GM23338 (cell line): ENCODE data around the gene RNLS.

Source experiments
- ETS1 ChIP-seq: IDR thresholded peaks from 2 replicates; pipeline ENCODE4 v1.6.1; 2016; ENCODE audit warnings: antibody characterized with exemption
- EZH2 ChIP-seq: fragments of 200-600 bp; sonication (generic); IDR thresholded peaks from one replicate; pipeline ENCODE4 v1.8.0; 2017; ENCODE audit warnings: antibody characterized with exemption, mild to moderate bottlenecking, low read depth; ENCODE audit not compliant: unreplicated experiment
- EZH2phosphoT487 ChIP-seq: fragments of 200-600 bp; sonication (generic); IDR thresholded peaks from one replicate; pipeline ENCODE4 v1.8.1; 2018; ENCODE audit warnings: antibody characterized with exemption; ENCODE audit not compliant: unreplicated experiment
- POLR2AphosphoS5 ChIP-seq: IDR thresholded peaks from 2 replicates; pipeline ENCODE4 v1.6.1; 2016; ENCODE audit warnings: antibody characterized with exemption, low read depth
- REST ChIP-seq: IDR thresholded peaks from one replicate; pipeline ENCODE4 v1.6.1; 2018; ENCODE audit warnings: antibody characterized with exemption; ENCODE audit not compliant: unreplicated experiment
- TF ChIP-seq, protein P1 (sequence below), 2 experiments: fragments of 200-600 bp in 1 of 2; sonication (generic) in 1 of 2; conservative IDR thresholded peaks; 2 replicates each; pipeline versions ENCODE4 v1.5.1 to v1.6.1; 2016 to 2017; ENCODE audit warnings: antibody characterized with exemption in 2 of 2, low read depth in 2 of 2, mild to moderate bottlenecking in 2 of 2, moderate library complexity in 1 of 2

GRCh38 chr10:88377510-88377909 lies 205.6 kb downstream of the RNLS start:
- TF ChIP-seq, protein P1, sequence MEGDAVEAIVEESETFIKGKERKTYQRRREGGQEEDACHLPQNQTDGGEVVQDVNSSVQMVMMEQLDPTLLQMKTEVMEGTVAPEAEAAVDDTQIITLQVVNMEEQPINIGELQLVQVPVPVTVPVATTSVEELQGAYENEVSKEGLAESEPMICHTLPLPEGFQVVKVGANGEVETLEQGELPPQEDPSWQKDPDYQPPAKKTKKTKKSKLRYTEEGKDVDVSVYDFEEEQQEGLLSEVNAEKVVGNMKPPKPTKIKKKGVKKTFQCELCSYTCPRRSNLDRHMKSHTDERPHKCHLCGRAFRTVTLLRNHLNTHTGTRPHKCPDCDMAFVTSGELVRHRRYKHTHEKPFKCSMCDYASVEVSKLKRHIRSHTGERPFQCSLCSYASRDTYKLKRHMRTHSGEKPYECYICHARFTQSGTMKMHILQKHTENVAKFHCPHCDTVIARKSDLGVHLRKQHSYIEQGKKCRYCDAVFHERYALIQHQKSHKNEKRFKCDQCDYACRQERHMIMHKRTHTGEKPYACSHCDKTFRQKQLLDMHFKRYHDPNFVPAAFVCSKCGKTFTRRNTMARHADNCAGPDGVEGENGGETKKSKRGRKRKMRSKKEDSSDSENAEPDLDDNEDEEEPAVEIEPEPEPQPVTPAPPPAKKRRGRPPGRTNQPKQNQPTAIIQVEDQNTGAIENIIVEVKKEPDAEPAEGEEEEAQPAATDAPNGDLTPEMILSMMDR (conservative IDR thresholded peaks at IDR 0.05; ENCODE audit: low read depth in 2 of 2): no peak
- TF ChIP-seq REST (no peak), POLR2AphosphoS5 (no peak), EZH2phosphoT487 (no peak), EZH2 (no peak), ETS1 (no peak)
